Urothelium cell line (cell line): Measurements from ENCODE around the gene ACACA.

Source experiments
- DNase-seq: peaks from one replicate; pipeline ENCODE4 v3.0.0; 2011; ENCODE audit warnings: low spot score, mixed read lengths
- FAIRE-seq: peaks from 2 replicates; lab custom pipeline; 2011; peaks lifted over from hg19 to GRCh38; lab: Jason Lieb, UNC

Gene ACACA

DNA sequence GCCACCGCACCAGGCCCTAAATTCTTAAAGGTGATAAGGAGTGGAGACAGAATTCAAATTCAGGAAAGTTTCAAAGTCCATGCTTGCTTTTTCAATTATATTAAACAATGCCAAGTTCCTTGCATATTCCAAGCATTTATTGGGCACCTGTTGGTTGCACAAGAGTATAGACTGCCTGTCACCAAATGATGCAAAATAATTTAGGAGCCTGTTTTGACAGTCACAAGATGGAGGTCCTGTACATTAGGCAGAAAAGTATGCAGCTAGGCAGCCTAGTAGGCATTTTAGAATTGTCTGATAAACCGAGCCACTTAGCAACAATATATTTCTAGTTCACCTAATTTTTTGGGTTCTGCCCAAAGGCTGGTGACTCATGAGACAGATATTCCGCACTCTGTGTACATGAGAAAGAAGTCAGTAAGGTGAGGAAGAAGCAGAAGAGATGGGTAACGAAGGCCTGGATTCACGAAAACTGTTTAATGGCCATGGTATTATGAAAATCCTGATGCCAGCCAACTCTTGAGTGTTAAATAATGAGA, 7.3 kb downstream of the ACACA start:
- peak; percentile 48 for DNase-seq
- FAIRE-seq, result no peak

DNA sequence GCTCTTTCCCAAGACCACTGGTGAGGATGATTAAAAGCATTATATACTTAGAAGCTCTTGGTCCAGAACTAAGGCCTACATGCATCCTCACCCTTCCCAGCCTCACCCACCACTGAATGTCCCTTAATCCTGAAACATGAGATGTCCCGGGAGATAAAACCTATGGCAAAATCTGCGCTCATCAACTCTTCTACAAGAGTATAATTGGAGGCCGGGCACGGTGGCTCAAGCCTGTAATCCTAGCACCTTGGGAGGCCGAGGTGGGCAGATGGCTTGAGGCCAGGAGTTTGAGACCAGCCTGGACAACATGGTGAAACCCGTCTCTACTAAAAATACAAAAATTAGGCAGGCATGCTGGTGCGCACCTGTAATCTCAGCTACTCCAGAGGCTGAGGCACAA, 13.3 kb downstream of the ACACA start:
- no peak for FAIRE-seq

DNA sequence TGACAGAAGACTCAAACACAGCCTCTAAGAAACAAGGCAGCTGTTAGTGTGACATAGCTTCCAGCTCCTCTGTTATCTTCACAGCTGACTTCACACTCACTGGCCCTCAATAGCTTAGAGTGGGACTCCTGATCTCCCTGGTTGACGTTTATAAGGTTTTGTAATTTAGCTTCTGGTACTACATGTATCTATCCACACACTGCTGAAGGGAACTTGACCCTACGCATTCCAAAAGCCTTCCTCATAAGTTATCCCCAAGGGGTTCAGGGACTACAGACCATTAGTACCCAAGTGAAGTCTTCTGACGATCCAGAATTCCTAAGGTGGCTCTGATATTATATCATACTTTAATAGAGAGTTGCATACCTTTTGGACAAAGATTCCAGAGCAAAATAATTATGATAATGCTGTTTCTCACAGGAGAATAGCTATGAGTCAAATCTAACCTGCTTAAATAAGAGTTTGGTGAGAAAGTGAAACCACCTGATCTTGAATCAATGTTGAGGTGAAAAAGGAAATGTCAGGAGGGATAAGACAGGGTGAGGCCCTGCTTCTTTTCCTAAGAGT, 14.5 kb downstream of the ACACA start:
- peak; percentile 27 for DNase-seq
- no peak for FAIRE-seq

More for the DNA sequence above, 13.3 kb downstream of the ACACA start:
- no peak for DNase-seq

DNA sequence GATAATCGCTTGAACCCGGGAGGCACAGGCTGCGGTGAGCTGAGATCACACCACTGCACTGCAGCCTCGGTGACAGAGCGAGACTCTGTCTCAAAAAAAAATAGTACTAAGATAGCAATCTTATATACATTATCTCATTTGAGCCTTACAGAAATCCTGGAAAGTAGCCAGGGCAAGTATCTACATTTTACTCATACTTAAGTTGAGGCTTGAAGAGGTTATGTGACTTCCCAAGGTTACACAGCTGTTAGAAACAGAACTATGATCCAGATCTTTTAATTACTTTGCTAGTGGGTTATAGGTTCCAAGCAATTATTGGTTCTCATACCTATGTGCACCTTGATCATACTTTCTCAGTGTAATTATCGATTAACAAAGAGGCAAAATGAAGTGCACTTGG, 15.5 kb downstream of the ACACA start:
- FAIRE-seq (no peak), DNase-seq (no peak)

GRCh38 chr17:37389160-37389559, 17.5 kb downstream of the ACACA start:
- no peak for FAIRE-seq
- no peak for DNase-seq

GRCh38 chr17:37388266-37388665, 18.4 kb downstream of the ACACA start:
- FAIRE-seq (no peak), DNase-seq (no peak)

- no peak for DNase-seq
- no peak for FAIRE-seq
These were observed 20.2 kb downstream of the ACACA start for GRCh38 chr17:37386462-37386861.

DNA sequence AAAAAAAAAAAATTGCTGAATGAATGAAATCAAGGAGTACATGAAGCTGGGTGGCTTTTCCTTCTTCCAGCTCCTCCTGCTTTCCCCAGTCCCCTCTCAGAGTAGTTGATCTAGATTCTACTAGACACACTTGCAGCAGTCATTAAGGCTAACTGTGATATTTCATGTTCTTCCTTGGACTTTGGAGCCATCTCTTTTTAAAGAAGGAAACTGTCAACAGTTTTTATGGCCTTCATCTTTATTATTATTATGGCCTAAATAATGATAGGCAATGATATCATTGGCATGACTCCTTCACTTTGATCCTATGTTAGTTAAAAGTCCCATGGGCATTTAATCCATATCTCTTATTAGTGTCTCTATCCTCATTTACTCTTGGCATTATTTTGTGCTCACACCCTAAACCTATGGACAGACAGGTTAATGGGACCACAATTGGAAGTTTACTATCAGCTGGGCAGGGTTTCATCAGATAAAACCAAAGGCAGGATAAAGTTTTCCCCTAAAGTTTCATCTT, 21.1 kb downstream of the ACACA start:
- FAIRE-seq (no peak), DNase-seq (no peak)

GRCh38 chr17:37384560-37385149, 22.0 kb downstream of the ACACA start:
- FAIRE-seq (no peak), DNase-seq (no peak)

DNA sequence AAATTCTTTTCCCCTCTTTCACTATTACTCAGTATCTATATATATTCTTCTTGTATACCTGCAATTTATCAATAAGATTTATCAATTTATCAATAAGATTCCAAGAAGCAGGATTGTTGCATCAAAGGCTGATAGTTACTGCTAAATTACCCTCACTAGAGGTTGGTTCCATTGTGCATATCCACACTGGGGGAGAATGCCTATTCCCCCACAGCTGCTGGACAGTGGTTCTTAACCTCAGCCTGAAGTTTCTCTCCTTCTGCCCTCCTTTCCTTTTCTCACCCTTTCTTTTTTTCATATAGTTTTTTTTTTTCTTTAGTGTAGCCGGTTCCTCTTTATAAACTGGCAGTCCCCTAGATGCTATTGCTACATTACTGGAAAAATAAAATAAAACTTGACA, 24.6 kb downstream of the ACACA start:
- DNase-seq (no peak), FAIRE-seq (no peak)

GRCh38 chr17:37375706-37376105, 30.9 kb downstream of the ACACA start, which contains the start of gene C17orf78:
Gene C17orf78 (plus strand): TSS chr17:37375985. CDS start chr17:37376093, 108 bp downstream.
- DNase-seq (no peak), FAIRE-seq (no peak)

DNA sequence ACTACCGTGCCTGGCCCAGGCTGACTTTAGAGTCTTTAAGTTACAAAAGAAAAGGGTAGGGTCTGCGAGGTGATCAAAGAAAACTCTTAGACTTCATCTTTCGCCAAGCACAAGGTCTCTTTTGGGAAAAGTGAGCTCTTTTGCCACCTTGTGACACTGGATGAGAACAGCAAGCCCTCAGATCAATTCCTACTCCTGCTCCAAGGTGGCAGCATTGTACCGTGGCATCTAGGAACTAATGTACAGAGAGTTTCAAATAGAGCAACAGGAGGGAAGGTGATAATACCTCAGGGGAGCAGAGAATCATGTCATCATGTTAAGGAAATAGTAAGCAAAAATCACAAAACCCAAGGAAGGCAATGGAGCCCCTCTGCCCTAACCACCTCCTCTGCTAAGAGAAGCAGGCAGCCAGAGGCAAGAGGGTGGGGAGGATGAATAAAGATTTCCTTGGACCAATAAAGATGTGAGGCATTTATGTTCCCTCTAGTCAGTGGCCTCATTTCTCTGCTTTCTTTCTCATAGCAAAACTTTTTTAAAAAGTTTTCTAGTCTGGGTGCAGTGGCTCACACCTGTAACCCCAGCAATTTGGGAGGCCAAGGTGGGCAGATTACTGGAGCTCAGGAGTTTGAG, 33.0 kb downstream of the ACACA start:
- DNase-seq (peak; percentile 80), FAIRE-seq (no peak)

- no peak for DNase-seq
- no peak for FAIRE-seq
These were observed 38.1 kb downstream of the ACACA start for GRCh38 chr17:37368577-37368976.

DNA sequence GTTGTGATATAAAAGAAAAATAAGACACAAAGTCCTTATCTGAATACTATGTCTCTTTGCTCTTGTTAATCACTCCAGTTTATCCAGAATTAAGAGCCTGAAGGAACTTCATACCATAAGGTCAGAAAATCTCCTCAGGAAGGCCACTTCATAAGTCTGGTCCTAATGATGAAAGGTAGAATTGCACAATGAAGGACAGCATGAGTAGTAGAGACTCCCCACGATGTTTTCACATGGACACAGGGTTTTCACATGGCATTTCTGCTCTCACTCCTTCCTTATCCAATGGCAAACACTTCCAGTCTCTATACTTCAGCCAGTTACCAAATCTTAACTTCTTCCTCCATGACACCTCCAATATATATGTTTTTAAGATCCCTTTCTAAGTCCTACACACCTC, 41.0 kb downstream of the ACACA start:
- no peak for FAIRE-seq

GRCh38 chr17:37361543-37361942, 45.1 kb downstream of the ACACA start:
- FAIRE-seq (no peak), DNase-seq (no peak)

More for the DNA sequence above, 41.0 kb downstream of the ACACA start:
- no peak for DNase-seq

DNA sequence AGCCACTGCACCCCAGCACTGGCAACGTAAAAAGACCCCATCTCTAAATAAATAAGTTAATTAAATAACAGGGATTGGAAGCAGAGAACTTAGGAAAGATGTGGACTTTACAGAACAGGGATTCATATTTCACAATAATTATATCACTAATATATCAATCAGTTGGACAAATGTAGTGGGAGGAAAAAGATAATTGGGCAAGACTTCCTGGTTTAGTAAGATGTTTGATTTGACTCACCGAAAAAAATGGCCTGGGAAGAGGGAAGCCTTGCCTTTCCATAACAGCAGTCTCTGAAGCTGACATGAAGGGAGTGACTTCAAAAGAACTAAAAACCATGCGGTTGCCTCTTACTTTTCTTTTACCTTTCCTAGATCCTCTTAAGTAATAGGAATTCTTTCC, 46.0 kb downstream of the ACACA start:
- DNase-seq (no peak), FAIRE-seq (no peak)

- FAIRE-seq (no peak), DNase-seq (no peak)
These were observed 46.9 kb downstream of the ACACA start for GRCh38 chr17:37359682-37360188.

DNA sequence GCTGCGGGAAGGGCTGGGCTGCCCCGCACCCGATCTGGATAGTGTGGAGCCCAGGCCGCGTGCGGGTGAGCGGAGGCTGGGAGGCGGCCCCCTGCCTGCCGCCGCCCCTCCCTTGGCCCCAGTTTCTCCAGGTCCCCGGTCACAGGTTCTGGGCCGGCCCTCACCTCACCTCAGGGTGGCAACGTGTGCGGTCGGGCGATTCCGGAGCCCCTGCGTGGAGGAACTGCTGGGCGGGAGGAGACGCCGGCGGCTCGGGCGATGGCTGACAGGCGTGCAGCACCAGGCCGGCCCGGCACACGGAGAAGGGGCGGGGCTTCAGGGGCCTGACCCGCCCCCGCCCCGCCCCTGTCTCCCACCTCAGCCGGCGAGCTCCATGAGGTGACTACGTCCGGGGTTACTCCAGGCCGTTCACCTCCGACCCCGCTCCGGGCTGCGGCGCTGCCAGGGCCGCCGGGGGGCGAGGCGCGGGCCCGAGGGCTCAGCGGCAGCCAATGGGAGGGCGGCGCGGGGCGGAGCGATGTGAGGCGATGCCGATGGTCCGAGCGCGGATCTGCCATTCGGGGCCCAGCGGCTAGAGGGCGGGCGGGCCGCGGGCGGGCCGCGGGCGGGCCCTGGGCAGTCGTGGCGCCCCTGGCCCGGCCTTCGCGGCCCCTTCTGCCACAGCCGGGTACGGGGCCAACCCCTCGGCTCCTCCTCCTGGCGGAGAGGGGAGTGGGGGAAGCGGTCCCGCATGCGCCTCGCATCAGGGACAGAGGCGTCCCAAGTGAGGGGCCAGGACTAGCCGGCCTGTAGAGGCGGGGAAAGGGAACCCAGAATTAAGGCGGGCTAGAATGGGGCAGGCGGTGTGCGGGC, 47.6 kb downstream of the ACACA start:
- FAIRE-seq, result no peak
- DNase-seq, result peak; percentile 99

GRCh38 chr17:37358098-37358829, 48.4 kb downstream of the ACACA start:
- FAIRE-seq (no peak), DNase-seq (peak; percentile 68)
